ENCODE measurements around the gene FGG. TPM values are rescaled to one million over a fixed set of nuclear protein-coding genes. Genes with fewer than 3 reads are reported as not detected.

FGG gene
- total and polyA plus RNA-seq, 2 donors (not counting 3 experiments of a cell fraction or from before 2014, with no cell fraction given), result not detected

DNA sequence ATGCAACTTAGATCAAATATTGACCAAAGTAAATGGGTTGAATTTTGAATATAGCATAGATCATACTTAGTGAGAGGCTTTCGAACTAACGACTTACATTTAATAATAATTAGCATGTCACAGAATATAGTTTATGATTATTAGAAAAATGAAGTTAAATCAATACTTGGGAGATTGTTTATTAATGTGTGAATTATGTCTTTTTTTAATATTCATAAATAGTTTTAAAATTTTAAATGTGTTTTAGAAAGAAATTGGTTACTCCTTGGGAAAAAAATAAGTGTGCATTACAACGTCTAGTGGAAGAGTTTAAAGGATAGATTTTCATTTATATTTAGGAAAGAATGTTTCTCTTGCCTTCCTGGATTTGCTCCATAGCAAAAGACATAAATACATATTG is 29.2 kb downstream of the FGG start:
- H3K4me2 ChIP-seq (ENCODE audit: insufficient read depth, low read length), result no peak overlapping the region
- dilution Hi-C loops (cut with MboI; ENCODE audit: extremely low pct_ligation_motif_present, low sequenced_read_pairs), result no loop called here
- H3K9me1 ChIP-seq (replicated peaks; ENCODE audit: control insufficient read depth, extremely low read depth, insufficient read depth, low read length), result no peaks in the 10 kb centered on the region
- TF ChIP-seq JUN (IDR thresholded peaks at IDR 0.05; ENCODE audit: borderline replicate concordance, insufficient read depth, insufficient read length, low read depth), result no peak
- TF ChIP-seq, protein P1, sequence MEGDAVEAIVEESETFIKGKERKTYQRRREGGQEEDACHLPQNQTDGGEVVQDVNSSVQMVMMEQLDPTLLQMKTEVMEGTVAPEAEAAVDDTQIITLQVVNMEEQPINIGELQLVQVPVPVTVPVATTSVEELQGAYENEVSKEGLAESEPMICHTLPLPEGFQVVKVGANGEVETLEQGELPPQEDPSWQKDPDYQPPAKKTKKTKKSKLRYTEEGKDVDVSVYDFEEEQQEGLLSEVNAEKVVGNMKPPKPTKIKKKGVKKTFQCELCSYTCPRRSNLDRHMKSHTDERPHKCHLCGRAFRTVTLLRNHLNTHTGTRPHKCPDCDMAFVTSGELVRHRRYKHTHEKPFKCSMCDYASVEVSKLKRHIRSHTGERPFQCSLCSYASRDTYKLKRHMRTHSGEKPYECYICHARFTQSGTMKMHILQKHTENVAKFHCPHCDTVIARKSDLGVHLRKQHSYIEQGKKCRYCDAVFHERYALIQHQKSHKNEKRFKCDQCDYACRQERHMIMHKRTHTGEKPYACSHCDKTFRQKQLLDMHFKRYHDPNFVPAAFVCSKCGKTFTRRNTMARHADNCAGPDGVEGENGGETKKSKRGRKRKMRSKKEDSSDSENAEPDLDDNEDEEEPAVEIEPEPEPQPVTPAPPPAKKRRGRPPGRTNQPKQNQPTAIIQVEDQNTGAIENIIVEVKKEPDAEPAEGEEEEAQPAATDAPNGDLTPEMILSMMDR (IDR thresholded peaks at IDR 0.05; ENCODE audit: extremely low read depth in 1 of 2, insufficient read depth in 1 of 2, low read depth in 1 of 2, low read length in 2 of 2), result no peak
- no peak for TF ChIP-seq POLR2A (IDR thresholded peaks at IDR 0.05; ENCODE audit: low read depth, low read length)
- TF ChIP-seq, protein P2, sequence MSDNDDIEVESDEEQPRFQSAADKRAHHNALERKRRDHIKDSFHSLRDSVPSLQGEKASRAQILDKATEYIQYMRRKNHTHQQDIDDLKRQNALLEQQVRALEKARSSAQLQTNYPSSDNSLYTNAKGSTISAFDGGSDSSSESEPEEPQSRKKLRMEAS (IDR thresholded peaks at IDR 0.05; ENCODE audit: insufficient read depth, insufficient read length), result no peak
- no peak for TF ChIP-seq EZH2 (IDR thresholded peaks at IDR 0.05; ENCODE audit: borderline replicate concordance, low read depth, low read length, severe bottlenecking)
- TF ChIP-seq FOS (IDR thresholded peaks at IDR 0.05; ENCODE audit: borderline replicate concordance, insufficient read depth, low read length), result no peak
- no peak for TF ChIP-seq GATA2 (IDR thresholded peaks at IDR 0.05; ENCODE audit: insufficient read depth, insufficient read length, low read depth, low read length)
- no peak for TF ChIP-seq POLR2AphosphoS5 (IDR thresholded peaks at IDR 0.05; ENCODE audit: insufficient read depth, low read depth, low read length)
- TF ChIP-seq MYC (IDR thresholded peaks at IDR 0.05; ENCODE audit: low read depth, low read length), result no peak
- DNase-seq (ENCODE audit: low read depth, low spot score), result no peak
- H3K27me3 ChIP-seq (ENCODE audit: control insufficient read depth in 2 of 2, insufficient read depth in 2 of 2, low read length in 2 of 2), result peaks cover 0 to 2% of the 10 kb centered on the region in 2 experiments
- H3K4me3 ChIP-seq (replicated peaks in 1 of 3; ENCODE audit: insufficient read depth in 1 of 3, low read depth in 1 of 3, low read length in 3 of 3), result no peak overlapping the region
- FAIRE-seq, result no peak
- ChIA-PET CTCF (no interaction called here), POLR2A (no interaction called here)
- no peaks in the 10 kb centered on the region for H3K9me3 ChIP-seq (replicated peaks; ENCODE audit: control insufficient read depth, insufficient read depth, low read length)
- H3K4me1 ChIP-seq (ENCODE audit: control insufficient read depth, extremely low read depth, insufficient read depth, low read length), result no peaks in the 10 kb centered on the region
- no peak overlapping the region for H3K9ac ChIP-seq (replicated peaks; ENCODE audit: extremely low read depth, insufficient read depth, low read length)
- intact Hi-C loops (cut with micrococcal nuclease), result no loop called here
- BruUV-seq (replicated peaks), result no TSS peak
- H3K27ac ChIP-seq (ENCODE audit: insufficient read depth, low read depth, low read length), result no peak overlapping the region
- no peak overlapping the region for H2AFZ ChIP-seq (ENCODE audit: low read depth, low read length)
- no peaks in the 10 kb centered on the region for H3K36me3 ChIP-seq (ENCODE audit: control insufficient read depth in 2 of 2, extremely low read depth in 1 of 2, insufficient read depth in 2 of 2, low read length in 2 of 2)
- no peaks in the 10 kb centered on the region for H4K20me1 ChIP-seq (replicated peaks; ENCODE audit: control insufficient read depth, extremely low read depth, insufficient read depth, low read length)
- H3K79me2 ChIP-seq (ENCODE audit: control insufficient read depth, insufficient read depth, low read length), result no peaks in the 10 kb centered on the region
